Sigmoid colon (tissue), 7 donors: ENCODE results near the gene KDM6B. TPM values are rescaled to one million over a fixed set of nuclear protein-coding genes. Genes with fewer than 3 reads are reported as not detected.
A peak's percentile ranks its signal among the peaks of the same experiment; 100 is the strongest.

Source experiments
- DNase-seq: peaks from one replicate; pipeline ENCODE4 v3.0.0-alpha.2; 2019
- H3K27ac ChIP-seq, 4 donors: fragments of 200-600 bp; sonication (generic); one replicate each; pipeline ENCODE4 v1.5.1; 2016 to 2019; ENCODE audit warnings: mild to moderate bottlenecking in 1 of 4
- H3K27me3 ChIP-seq, 3 donors: fragments of 200-600 bp; sonication (generic); one replicate each; pipeline ENCODE4 v1.5.1; 2019; ENCODE audit warnings: mild to moderate bottlenecking in 1 of 3
- H3K36me3 ChIP-seq, 4 donors: fragments of 200-600 bp; sonication (generic); one replicate each; pipeline ENCODE4 v1.5.1; 2016 to 2019
- H3K4me1 ChIP-seq, 4 donors: fragments of 200-600 bp; sonication (generic); one replicate each; pipeline ENCODE4 v1.5.1; 2017 to 2019
- H3K4me3 ChIP-seq, 4 donors: fragments of 200-600 bp; sonication (generic); one replicate each; pipeline ENCODE4 v1.5.1; 2017 to 2019; ENCODE audit warnings: mild to moderate bottlenecking in 2 of 4, moderate library complexity in 1 of 4
- H3K9me3 ChIP-seq, 4 donors: fragments of 200-600 bp in 3 of 4; sonication (generic) in 3 of 4; one replicate each; pipeline versions ENCODE4 v1.5.1 to v1.6.1; 2013 to 2019
- EP300 ChIP-seq, 4 donors: sonication (generic); formaldehyde crosslinking; IDR thresholded peaks; one replicate each; pipeline ENCODE4 v1.6.1; 2017; ENCODE audit warnings: antibody characterized with exemption in 4 of 4
- POLR2A ChIP-seq, 2 donors: fragments of 450-650 bp; IDR thresholded peaks; one replicate each; pipeline ENCODE4 v1.6.1; 2016; ENCODE audit warnings: antibody characterized with exemption in 2 of 2, mild to moderate bottlenecking in 2 of 2, moderate library complexity in 2 of 2
- POLR2AphosphoS5 ChIP-seq, 4 donors: sonication (generic); formaldehyde crosslinking; IDR thresholded peaks; one replicate each; pipeline ENCODE4 v1.6.1; 2017; ENCODE audit warnings: antibody characterized with exemption in 4 of 4
- WGBS, 2 donors: extraction: QIAGEN DNeasy Blood & Tissue Kit; methylation state at CpG; one replicate each; pipeline ENCODE4 v1.1.7; 2013; 5-methylcytosine and 5-hydroxymethylcytosine counted together
- intact Hi-C: fragments of 100-400 bp; cut with DNase I; formaldehyde crosslinking; loops from one replicate; pipeline ENCODE4 v1.15.1; 2023
- polyA plus RNA-seq, 3 donors: library from polyadenylated mRNA; stranded (reverse); fragments of 200-250 nt; gene quantifications; one replicate each; pipeline ENCODE4 v1.2.3, GENCODE V29; 2013
- total RNA-seq, 4 donors: library from RNA; depleted of rRNA; stranded (reverse); fragments of >200 nt; gene quantifications; one replicate each; pipeline ENCODE4 v1.1.0, GENCODE V29; 2016
- donor health status: healthy with polysubstance abuse.
- donor health status: Bipolar disorder and iron deficiency.
- donor health status: healthy.

The KDM6B gene
- total and polyA plus RNA-seq, 7 donors: 5.5 to 19.4 (median 7.8) TPM

GRCh38 chr17:7882068-7882467 is 48.1 kb downstream of the KDM6B start:
- intact Hi-C loops: no loop called here
- Histone ChIP-seq H3K4me3 (no peak overlapping the region), H3K9me3 (no peaks in the 10 kb centered on the region), H3K4me1 (peaks cover 0 to 46% (median 45%) of the 10 kb centered on the region in 4 donors), H3K27me3 (no peaks in the 10 kb centered on the region), H3K36me3 (peaks cover 0 to 11% (median 0%) of the 10 kb centered on the region in 4 donors), H3K27ac (peak overlapping the region in 3 of 4 donors; percentile 49 to 96 (median 93))
- 57 to 72% methylated on average over 7 of the region's 7 CpGs for WGBS, 2 donors
- no peak for DNase-seq
- TF ChIP-seq POLR2A (IDR thresholded peaks at IDR 0.05): no peak
- no peak for TF ChIP-seq POLR2AphosphoS5 (IDR thresholded peaks at IDR 0.05)
- TF ChIP-seq EP300 (IDR thresholded peaks at IDR 0.05): no peak

- no peaks in the 10 kb centered on the region for H3K9me3 ChIP-seq
- DNase-seq: no peak
- H3K4me3 ChIP-seq: no peak overlapping the region
- 83 to 90% methylated on average over 3 of the region's 3 CpGs for whole genome bisulfite sequencing, 2 donors
- peaks cover 0 to 11% (median 0%) of the 10 kb centered on the region in 4 donors for H3K36me3 ChIP-seq
- TF ChIP-seq EP300 (IDR thresholded peaks at IDR 0.05) (no peak), POLR2A (IDR thresholded peaks at IDR 0.05) (no peak), POLR2AphosphoS5 (IDR thresholded peaks at IDR 0.05) (peak in 1 of 4 donors; percentile 28)
- intact Hi-C loops: no loop called here
- H3K27me3 ChIP-seq: no peaks in the 10 kb centered on the region
- H3K4me1 ChIP-seq: peaks cover 0 to 50% (median 47%) of the 10 kb centered on the region in 4 donors
- H3K27ac ChIP-seq: peak overlapping the region in 3 of 4 donors; percentile 93 to 98 (median 96)
Observed at GRCh38 chr17:7882629-7883028, 48.6 kb downstream of the KDM6B start.

Other genes with a start within 250 kb of the KDM6B start
- 10 to 100 TPM in 2 of 4 donors, 1 to 10 TPM in 2; 2.5 to 15.3 (median 10.5) TPM for gene SOX15, start 244.1 kb upstream of the KDM6B start, total RNA-seq
- 1 to 10 TPM in 2 of 3 donors, not detected in 1; 1.2 TPM for gene SOX15, start 244.1 kb upstream of the KDM6B start, polyA plus RNA-seq
- gene FXR2, start 219.3 kb upstream of the KDM6B start, total RNA-seq: 10 to 100 TPM; 33.8 to 35.5 (median 34.6) TPM
- 10 to 100 TPM; 21.3 to 27.4 (median 21.6) TPM for gene FXR2, start 219.3 kb upstream of the KDM6B start, polyA plus RNA-seq
- 100 to 1,000 TPM in 2 of 4 donors, 10 to 100 TPM in 2; 72.9 to 116 (median 99.2) TPM for gene SAT2, start 206.4 kb upstream of the KDM6B start, total RNA-seq
- gene SAT2, start 206.4 kb upstream of the KDM6B start, polyA plus RNA-seq: 100 to 1,000 TPM in 2 of 3 donors, 10 to 100 TPM in 1; 96.9 to 115 (median 107) TPM
- not detected for gene SHBG, start 204.1 kb upstream of the KDM6B start, total RNA-seq
- gene SHBG, start 204.1 kb upstream of the KDM6B start, polyA plus RNA-seq: 1 to 10 TPM in 1 of 3 donors, under 1 TPM in 1, not detected in 1; 0.34 to 1.2 TPM
- 1 to 10 TPM; 1.2 to 4.2 (median 1.5) TPM for gene ATP1B2, start 183.3 kb upstream of the KDM6B start, total RNA-seq
- 1 to 10 TPM in 1 of 3 donors, under 1 TPM in 1, not detected in 1; 0.60 to 1.2 TPM for gene ATP1B2, start 183.3 kb upstream of the KDM6B start, polyA plus RNA-seq
- gene TP53, start 146.7 kb upstream of the KDM6B start, total RNA-seq: 10 to 100 TPM; 14.0 to 31.5 (median 15.9) TPM
- 10 to 100 TPM; 14.4 to 45.3 (median 16.2) TPM for gene TP53, start 146.7 kb upstream of the KDM6B start, polyA plus RNA-seq
- gene WRAP53, start 145.7 kb upstream of the KDM6B start, total RNA-seq: 10 to 100 TPM in 1 of 4 donors, 1 to 10 TPM in 3; 3.9 to 16.3 (median 4.8) TPM
- 10 to 100 TPM in 1 of 3 donors, 1 to 10 TPM in 2; 3.6 to 15.5 (median 7.6) TPM for gene WRAP53, start 145.7 kb upstream of the KDM6B start, polyA plus RNA-seq
- gene EFNB3, start 129.0 kb upstream of the KDM6B start, total RNA-seq: under 1 TPM; 0.28 to 0.71 (median 0.44) TPM
- 1 to 10 TPM in 1 of 3 donors, not detected in 2; 1.0 TPM for gene EFNB3, start 129.0 kb upstream of the KDM6B start, polyA plus RNA-seq
- gene DNAH2, start 116.5 kb upstream of the KDM6B start, total RNA-seq: under 1 TPM in 3 of 4 donors, not detected in 1; under 0.01 to 0.36 (median 0.28) TPM
- gene DNAH2, start 116.5 kb upstream of the KDM6B start, polyA plus RNA-seq: under 1 TPM in 1 of 3 donors, not detected in 2; 0.32 TPM
- gene TMEM88, start 20.8 kb downstream of the KDM6B start, total RNA-seq: 10 to 100 TPM in 3 of 4 donors, 1 to 10 TPM in 1; 6.8 to 19.9 (median 10.5) TPM
- 10 to 100 TPM in 1 of 3 donors, 1 to 10 TPM in 2; 2.4 to 11.4 (median 9.0) TPM for gene TMEM88, start 20.8 kb downstream of the KDM6B start, polyA plus RNA-seq
- gene NAA38, start 23.3 kb downstream of the KDM6B start, total RNA-seq: 100 to 1,000 TPM in 3 of 4 donors, 10 to 100 TPM in 1; 92.4 to 206 (median 106) TPM
- gene NAA38, start 23.3 kb downstream of the KDM6B start, polyA plus RNA-seq: 100 to 1,000 TPM in 2 of 3 donors, 10 to 100 TPM in 1; 99.4 to 148 (median 138) TPM
- gene CYB5D1, start 23.8 kb downstream of the KDM6B start, total RNA-seq: 10 to 100 TPM in 2 of 4 donors, 1 to 10 TPM in 2; 7.1 to 14.4 (median 10.7) TPM
- gene CYB5D1, start 23.8 kb downstream of the KDM6B start, polyA plus RNA-seq: 1 to 10 TPM; 4.2 to 8.6 (median 4.6) TPM
- 100 to 1,000 TPM in 3 of 4 donors, 10 to 100 TPM in 1; 97.2 to 147 (median 117) TPM for gene CHD3, start 54.6 kb downstream of the KDM6B start, total RNA-seq
- 10 to 100 TPM; 33.8 to 88.9 (median 47.4) TPM for gene CHD3, start 54.6 kb downstream of the KDM6B start, polyA plus RNA-seq
- 1 to 10 TPM; 3.2 to 4.5 (median 4.2) TPM for gene RNF227, start 82.1 kb downstream of the KDM6B start, total RNA-seq
- 1 to 10 TPM in 2 of 3 donors, under 1 TPM in 1; 0.69 to 3.6 (median 1.8) TPM for gene RNF227, start 82.1 kb downstream of the KDM6B start, polyA plus RNA-seq
- gene KCNAB3, start 95.6 kb downstream of the KDM6B start, total RNA-seq: 1 to 10 TPM in 1 of 4 donors, under 1 TPM in 2, not detected in 1; 0.54 to 2.1 (median 0.66) TPM
- gene KCNAB3, start 95.6 kb downstream of the KDM6B start, polyA plus RNA-seq: 1 to 10 TPM in 1 of 3 donors, under 1 TPM in 2; 0.60 to 5.5 (median 0.69) TPM
- gene TRAPPC1, start 97.7 kb downstream of the KDM6B start, total RNA-seq: 10 to 100 TPM; 33.5 to 66.5 (median 45.7) TPM
- 100 to 1,000 TPM; 123 to 170 (median 123) TPM for gene TRAPPC1, start 97.7 kb downstream of the KDM6B start, polyA plus RNA-seq
- gene CNTROB, start 98.0 kb downstream of the KDM6B start, total RNA-seq: 10 to 100 TPM; 11.8 to 40.4 (median 30.0) TPM
- 10 to 100 TPM; 16.6 to 33.3 (median 16.8) TPM for gene CNTROB, start 98.0 kb downstream of the KDM6B start, polyA plus RNA-seq
- not detected for gene GUCY2D, start 168.4 kb downstream of the KDM6B start, total RNA-seq
- under 1 TPM in 1 of 3 donors, not detected in 2; 0.04 TPM for gene GUCY2D, start 168.4 kb downstream of the KDM6B start, polyA plus RNA-seq
- 1 to 10 TPM; 2.8 to 5.3 (median 4.3) TPM for gene ALOX15B, start 204.8 kb downstream of the KDM6B start, total RNA-seq
- gene ALOX15B, start 204.8 kb downstream of the KDM6B start, polyA plus RNA-seq: 1 to 10 TPM; 1.2 to 3.2 (median 1.8) TPM